Measurements from ENCODE around the gene HIPK4. TPM values are rescaled to one million over a fixed set of nuclear protein-coding genes. Genes with fewer than 3 reads are reported as not detected.
A peak's percentile ranks its signal among the peaks of the same experiment; 100 is the strongest.

HIPK4 gene
- polyA plus RNA-seq, 2 of the 4 experiments (the other 2 are of a cell fraction), result 0.18 to 0.25 TPM

DNA sequence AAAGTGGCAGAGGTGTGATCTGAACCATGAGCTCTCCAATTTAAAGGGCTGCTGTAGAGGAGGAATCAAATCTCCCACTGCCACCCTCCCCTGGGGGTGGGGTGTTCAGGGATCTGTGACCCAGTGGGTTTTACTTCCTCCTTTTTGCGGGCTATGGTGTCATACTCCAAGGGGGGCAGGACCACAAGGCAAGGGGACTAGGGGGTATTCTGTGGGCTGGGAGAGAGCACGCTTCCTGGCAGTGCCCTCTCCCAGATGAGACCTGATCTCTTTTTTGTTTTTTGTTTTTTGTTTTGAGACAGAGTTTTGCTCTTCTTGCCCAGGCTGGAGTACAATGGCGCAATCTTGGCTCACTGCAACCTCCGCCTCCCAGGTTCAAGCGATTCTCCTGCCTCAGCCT, 31.2 kb downstream of the HIPK4 start:
- TF ChIP-seq TFCP2L1 (CRISPR knock-in tag; IDR thresholded peaks at IDR 0.05) (no peak), JUNB (IDR thresholded peaks at IDR 0.05) (no peak), EHMT2 (IDR thresholded peaks at IDR 0.05; ENCODE audit: low read depth) (no peak), HOXA7 (CRISPR knock-in tag; IDR thresholded peaks at IDR 0.05) (no peak), NR3C1 (IDR thresholded peaks at IDR 0.05) (no peak), MAZ (IDR thresholded peaks at IDR 0.05; ENCODE audit: borderline replicate concordance, low read depth, low read length) (no peak), EP300 (IDR thresholded peaks at IDR 0.05) (no peak), FOXS1 (CRISPR knock-in tag; IDR thresholded peaks at IDR 0.05) (no peak), MAFK (IDR thresholded peaks at IDR 0.05; ENCODE audit: partially characterized antibody) (no peak), HEYL (CRISPR knock-in tag; IDR thresholded peaks at IDR 0.05) (no peak), MYC (IDR thresholded peaks at IDR 0.05; ENCODE audit: borderline replicate concordance, low read length) (no peak), POLR2A (IDR thresholded peaks at IDR 0.05; ENCODE audit: low read length) (no peak), POLR2AphosphoS2 (conservative IDR thresholded peaks at IDR 0.05; ENCODE audit: low read length) (no peak), CEBPB (IDR thresholded peaks at IDR 0.05) (no peak), RCOR1 (IDR thresholded peaks at IDR 0.05; ENCODE audit: low read depth, low read length) (no peak), RNF2 (IDR thresholded peaks at IDR 0.05; ENCODE audit: borderline replicate concordance, low read depth) (no peak), RFX5 (IDR thresholded peaks at IDR 0.05) (no peak)
- TF ChIP-seq, protein P1, sequence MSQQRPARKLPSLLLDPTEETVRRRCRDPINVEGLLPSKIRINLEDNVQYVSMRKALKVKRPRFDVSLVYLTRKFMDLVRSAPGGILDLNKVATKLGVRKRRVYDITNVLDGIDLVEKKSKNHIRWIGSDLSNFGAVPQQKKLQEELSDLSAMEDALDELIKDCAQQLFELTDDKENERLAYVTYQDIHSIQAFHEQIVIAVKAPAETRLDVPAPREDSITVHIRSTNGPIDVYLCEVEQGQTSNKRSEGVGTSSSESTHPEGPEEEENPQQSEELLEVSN (IDR thresholded peaks at IDR 0.05; ENCODE audit: borderline replicate concordance, low read depth), result no peak
- TF ChIP-seq, protein P2, sequence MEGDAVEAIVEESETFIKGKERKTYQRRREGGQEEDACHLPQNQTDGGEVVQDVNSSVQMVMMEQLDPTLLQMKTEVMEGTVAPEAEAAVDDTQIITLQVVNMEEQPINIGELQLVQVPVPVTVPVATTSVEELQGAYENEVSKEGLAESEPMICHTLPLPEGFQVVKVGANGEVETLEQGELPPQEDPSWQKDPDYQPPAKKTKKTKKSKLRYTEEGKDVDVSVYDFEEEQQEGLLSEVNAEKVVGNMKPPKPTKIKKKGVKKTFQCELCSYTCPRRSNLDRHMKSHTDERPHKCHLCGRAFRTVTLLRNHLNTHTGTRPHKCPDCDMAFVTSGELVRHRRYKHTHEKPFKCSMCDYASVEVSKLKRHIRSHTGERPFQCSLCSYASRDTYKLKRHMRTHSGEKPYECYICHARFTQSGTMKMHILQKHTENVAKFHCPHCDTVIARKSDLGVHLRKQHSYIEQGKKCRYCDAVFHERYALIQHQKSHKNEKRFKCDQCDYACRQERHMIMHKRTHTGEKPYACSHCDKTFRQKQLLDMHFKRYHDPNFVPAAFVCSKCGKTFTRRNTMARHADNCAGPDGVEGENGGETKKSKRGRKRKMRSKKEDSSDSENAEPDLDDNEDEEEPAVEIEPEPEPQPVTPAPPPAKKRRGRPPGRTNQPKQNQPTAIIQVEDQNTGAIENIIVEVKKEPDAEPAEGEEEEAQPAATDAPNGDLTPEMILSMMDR (IDR thresholded peaks at IDR 0.05), result no peak
- TF ChIP-seq, protein P3, sequence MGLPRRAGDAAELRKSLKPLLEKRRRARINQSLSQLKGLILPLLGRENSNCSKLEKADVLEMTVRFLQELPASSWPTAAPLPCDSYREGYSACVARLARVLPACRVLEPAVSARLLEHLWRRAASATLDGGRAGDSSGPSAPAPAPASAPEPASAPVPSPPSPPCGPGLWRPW (IDR thresholded peaks at IDR 0.05), result no peak
- POLR2A ChIA-PET, result interaction anchor here (1.0 kb wide), 1 partner anchor 11 kb away, joined by 9 read pairs; the partner anchor contains the start of genes C19orf47 and PLD3
- 92% methylated on average over 5 of the region's 5 CpGs for WGBS (ENCODE audit: missing lambda C conversion rate)
- Histone ChIP-seq H3K9me3 (no peaks in the 10 kb centered on the region), H3K4me3 (no peak overlapping the region), H3K4me2 (no peak overlapping the region), H3K4me1 (no peaks in the 10 kb centered on the region), H3K27ac (no peak overlapping the region)
- FAIRE-seq (no peak), DNase-seq (ENCODE audit: low read depth in 1 of 2, low spot score in 1 of 2) (no peak), ATAC-seq (no peak)
- CTCF ChIA-PET, result interaction anchor here (2.1 kb wide), 1 partner anchor 53 kb away, joined by 11 read pairs; no protein-coding TSS in a partner anchor

DNA sequence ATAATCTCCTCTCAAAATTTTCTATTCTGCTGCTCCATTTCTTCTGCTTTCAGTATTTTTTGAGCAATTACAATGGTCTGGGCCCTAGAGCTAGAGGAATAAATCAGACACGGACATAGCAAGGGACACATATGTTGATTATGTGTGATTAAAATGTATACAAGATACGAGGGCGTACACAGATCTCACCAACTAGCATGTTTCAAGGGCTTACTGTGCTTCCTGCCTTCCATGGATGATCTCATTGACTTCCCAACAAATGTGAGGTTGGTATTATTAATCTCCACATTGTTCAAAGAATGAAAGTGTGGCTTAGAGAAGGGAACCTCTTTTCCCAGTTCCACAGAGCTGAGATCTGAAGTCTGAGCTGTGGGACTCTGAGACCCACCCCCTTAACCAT, 32.3 kb downstream of the HIPK4 start:
- Histone ChIP-seq H3K4me3 (no peak overlapping the region), H3K4me1 (no peaks in the 10 kb centered on the region), H3K4me2 (no peak overlapping the region), H3K9me3 (no peaks in the 10 kb centered on the region), H3K27ac (no peak overlapping the region)
- ChIA-PET POLR2A (no interaction called here), CTCF (interaction anchor here (1.5 to 2.5 kb wide), 4 partner anchors 8 to 99 kb away, joined by 4 to 11 read pairs (median 9); no protein-coding TSS in a partner anchor)
- ATAC-seq, result no peak
- no peak for TF ChIP-seq ZSCAN20 (CRISPR knock-in tag; IDR thresholded peaks at IDR 0.05)
- no peak for TF ChIP-seq SMC3 (IDR thresholded peaks at IDR 0.05)
- no peak for TF ChIP-seq CHD2 (IDR thresholded peaks at IDR 0.05; ENCODE audit: low read length, partially characterized antibody)
- no peak for TF ChIP-seq HDAC2 (IDR thresholded peaks at IDR 0.05)
- TF ChIP-seq BHLHE40 (IDR thresholded peaks at IDR 0.05; ENCODE audit: low read depth, low read length), result no peak
- no peak for TF ChIP-seq TFCP2L1 (CRISPR knock-in tag; IDR thresholded peaks at IDR 0.05)
- TF ChIP-seq HEYL (CRISPR knock-in tag; IDR thresholded peaks at IDR 0.05), result no peak
- no peak for TF ChIP-seq CBX2 (IDR thresholded peaks at IDR 0.05; ENCODE audit: borderline replicate concordance, low read depth)
- no peak for TF ChIP-seq RAD21 (conservative IDR thresholded peaks at IDR 0.05 in 1 of 2, IDR thresholded peaks at IDR 0.05 in 1 of 2)
- no peak for TF ChIP-seq FOSL2 (IDR thresholded peaks at IDR 0.05)
- no peak for TF ChIP-seq FOSL2 (CRISPR knock-in tag; IDR thresholded peaks at IDR 0.05)
- TF ChIP-seq KDM1A (IDR thresholded peaks at IDR 0.05; ENCODE audit: low read depth), result no peak
- WGBS (ENCODE audit: missing lambda C conversion rate), result 79% methylated on average over 3 of the region's 3 CpGs
- no peak for DNase-seq (ENCODE audit: low read depth in 1 of 2, low spot score in 1 of 2)
- FAIRE-seq, result peak; percentile 77
